ENCODE measurements around the gene ODR4.
"Not testable (repeated sequence)": the region's sequence is repeated elsewhere in the genome, so short reads cannot be mapped to it uniquely, and the experiment has no call there.

Gene ODR4

GRCh38 chr1:186459161-186459560 lies 83.5 kb downstream of the ODR4 start:
- H3K9ac ChIP-seq (ENCODE audit: low read depth, low read length); H3K27me3 ChIP-seq (ENCODE audit: control insufficient read depth, insufficient read depth, low read length); H3K4me1 ChIP-seq (ENCODE audit: control insufficient read depth, insufficient read depth, low read length); H3K9me3 ChIP-seq (ENCODE audit: control insufficient read depth, insufficient read depth, low read length); H3K36me3 ChIP-seq (ENCODE audit: control insufficient read depth, insufficient read depth, low read length); H3K27ac ChIP-seq (ENCODE audit: low read depth, low read length); H3K4me3 ChIP-seq (ENCODE audit: low read depth, low read length): not testable (repeated sequence)

- peaks cover 9% of the 10 kb centered on the region; the same call in 1 of the 2 replicates for H3K4me1 ChIP-seq (ENCODE audit: control insufficient read depth, insufficient read depth, low read length)
- no peak within 1 kb of the TSS for H3K27ac ChIP-seq (ENCODE audit: low read depth, low read length)
- H3K27me3 ChIP-seq (ENCODE audit: control insufficient read depth, insufficient read depth, low read length) = no peaks in the 10 kb centered on the region
- H3K9me3 ChIP-seq (ENCODE audit: control insufficient read depth, insufficient read depth, low read length) = no peaks in the 10 kb centered on the region
- no peak within 1 kb of the TSS for H3K9ac ChIP-seq (ENCODE audit: low read depth, low read length)
- no peaks in the 10 kb centered on the region for H3K36me3 ChIP-seq (ENCODE audit: control insufficient read depth, insufficient read depth, low read length)
- no peak within 1 kb of the TSS for H3K4me3 ChIP-seq (ENCODE audit: low read depth, low read length)
Observed at GRCh38 chr1:186461014-186461413, 85.4 kb downstream of the ODR4 start, which contains the start of gene PDC. Gene PDC (minus strand): TSS chr1:186461114. CDS start chr1:186449459, 11,655 bp downstream.

GRCh38 chr1:186463511-186463910 lies 87.9 kb downstream of the ODR4 start:
- Histone ChIP-seq H3K27ac (ENCODE audit: low read depth, low read length) (no peak overlapping the region), H3K9ac (ENCODE audit: low read depth, low read length) (no peak overlapping the region), H3K9me3 (ENCODE audit: control insufficient read depth, insufficient read depth, low read length) (no peaks in the 10 kb centered on the region), H3K36me3 (ENCODE audit: control insufficient read depth, insufficient read depth, low read length) (no peaks in the 10 kb centered on the region), H3K27me3 (ENCODE audit: control insufficient read depth, insufficient read depth, low read length) (no peaks in the 10 kb centered on the region), H3K4me1 (ENCODE audit: control insufficient read depth, insufficient read depth, low read length) (peaks cover 9% of the 10 kb centered on the region; the same call in 1 of the 2 replicates), H3K4me3 (ENCODE audit: low read depth, low read length) (no peak overlapping the region)

- H3K27me3 ChIP-seq (ENCODE audit: control insufficient read depth, insufficient read depth, low read length) = no peaks in the 10 kb centered on the region
- H3K27ac ChIP-seq (ENCODE audit: low read depth, low read length) = no peak overlapping the region
- no peak overlapping the region for H3K9ac ChIP-seq (ENCODE audit: low read depth, low read length)
- H3K36me3 ChIP-seq (ENCODE audit: control insufficient read depth, insufficient read depth, low read length) = no peaks in the 10 kb centered on the region
- no peaks in the 10 kb centered on the region for H3K9me3 ChIP-seq (ENCODE audit: control insufficient read depth, insufficient read depth, low read length)
- H3K4me1 ChIP-seq (ENCODE audit: control insufficient read depth, insufficient read depth, low read length) = peaks cover 9% of the 10 kb centered on the region; the same call in 1 of the 2 replicates
- H3K4me3 ChIP-seq (ENCODE audit: low read depth, low read length) = no peak overlapping the region
Observed at GRCh38 chr1:186463926-186464325, 88.3 kb downstream of the ODR4 start.

GRCh38 chr1:186465491-186465890 lies 89.9 kb downstream of the ODR4 start:
- H3K4me1 ChIP-seq (ENCODE audit: control insufficient read depth, insufficient read depth, low read length) = not testable (repeated sequence)

GRCh38 chr1:186465946-186466345 lies 90.3 kb downstream of the ODR4 start:
- Histone ChIP-seq H3K4me1 (ENCODE audit: control insufficient read depth, insufficient read depth, low read length) (peaks cover 9% of the 10 kb centered on the region; the same call in 1 of the 2 replicates), H3K27me3 (ENCODE audit: control insufficient read depth, insufficient read depth, low read length) (no peaks in the 10 kb centered on the region), H3K27ac (ENCODE audit: low read depth, low read length) (no peak overlapping the region), H3K9ac (ENCODE audit: low read depth, low read length) (no peak overlapping the region), H3K9me3 (ENCODE audit: control insufficient read depth, insufficient read depth, low read length) (no peaks in the 10 kb centered on the region), H3K36me3 (ENCODE audit: control insufficient read depth, insufficient read depth, low read length) (no peaks in the 10 kb centered on the region), H3K4me3 (ENCODE audit: low read depth, low read length) (no peak overlapping the region)

More at GRCh38 chr1:186465491-186465890, 89.9 kb downstream of the ODR4 start:
- not testable (repeated sequence) for H3K9ac ChIP-seq (ENCODE audit: low read depth, low read length); H3K36me3 ChIP-seq (ENCODE audit: control insufficient read depth, insufficient read depth, low read length); H3K27me3 ChIP-seq (ENCODE audit: control insufficient read depth, insufficient read depth, low read length); H3K4me3 ChIP-seq (ENCODE audit: low read depth, low read length); H3K27ac ChIP-seq (ENCODE audit: low read depth, low read length); H3K9me3 ChIP-seq (ENCODE audit: control insufficient read depth, insufficient read depth, low read length)
